ENCODE results near the gene DPM2.

- TF ChIP-seq, protein P1, sequence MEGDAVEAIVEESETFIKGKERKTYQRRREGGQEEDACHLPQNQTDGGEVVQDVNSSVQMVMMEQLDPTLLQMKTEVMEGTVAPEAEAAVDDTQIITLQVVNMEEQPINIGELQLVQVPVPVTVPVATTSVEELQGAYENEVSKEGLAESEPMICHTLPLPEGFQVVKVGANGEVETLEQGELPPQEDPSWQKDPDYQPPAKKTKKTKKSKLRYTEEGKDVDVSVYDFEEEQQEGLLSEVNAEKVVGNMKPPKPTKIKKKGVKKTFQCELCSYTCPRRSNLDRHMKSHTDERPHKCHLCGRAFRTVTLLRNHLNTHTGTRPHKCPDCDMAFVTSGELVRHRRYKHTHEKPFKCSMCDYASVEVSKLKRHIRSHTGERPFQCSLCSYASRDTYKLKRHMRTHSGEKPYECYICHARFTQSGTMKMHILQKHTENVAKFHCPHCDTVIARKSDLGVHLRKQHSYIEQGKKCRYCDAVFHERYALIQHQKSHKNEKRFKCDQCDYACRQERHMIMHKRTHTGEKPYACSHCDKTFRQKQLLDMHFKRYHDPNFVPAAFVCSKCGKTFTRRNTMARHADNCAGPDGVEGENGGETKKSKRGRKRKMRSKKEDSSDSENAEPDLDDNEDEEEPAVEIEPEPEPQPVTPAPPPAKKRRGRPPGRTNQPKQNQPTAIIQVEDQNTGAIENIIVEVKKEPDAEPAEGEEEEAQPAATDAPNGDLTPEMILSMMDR (IDR thresholded peaks at IDR 0.05): no peak
- no peak for TF ChIP-seq POLR2A (IDR thresholded peaks at IDR 0.05)
These were observed 41.3 kb upstream of the DPM2 start for GRCh38 chr9:127979015-127979332.
